Stimulated activated CD4-positive, alpha-beta T cell treated with anti-CD3 and anti-CD28 coated beads, Interleukin-4, amount 100 ng/mL, for 48 hours (primary cell): ENCODE data around the gene DHX34.
"Not testable (repeated sequence)": the region's sequence is repeated elsewhere in the genome, so short reads cannot be mapped to it uniquely, and the experiment has no call there.

Experiments
- DNase-seq, 2 donors: peaks; one replicate each; pipeline ENCODE4 v3.0.0-alpha.2; 2020; ENCODE audit warnings: low read depth in 2 of 2

DHX34 gene

DNA sequence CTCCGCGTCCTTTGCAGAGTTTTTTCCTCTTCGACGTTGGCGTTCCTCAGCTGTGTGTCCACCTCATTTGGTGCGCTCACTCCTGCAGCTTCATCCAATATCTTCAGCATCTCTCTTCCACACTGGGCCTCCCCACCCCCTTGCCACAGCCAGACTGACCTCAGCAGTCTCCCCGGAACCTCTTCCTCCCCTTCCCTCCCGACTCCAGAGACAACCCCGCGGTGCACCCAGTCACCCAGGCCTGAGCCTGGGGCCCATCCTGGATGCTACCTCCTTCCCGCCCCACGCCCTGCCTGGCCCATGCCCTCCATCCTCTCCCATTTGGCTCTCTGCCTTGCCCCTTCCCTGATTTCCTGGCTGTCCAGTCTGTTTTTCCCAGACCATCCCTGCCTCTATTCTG lies 25.2 kb upstream of the DHX34 start:
- no peak for DNase-seq

DNA sequence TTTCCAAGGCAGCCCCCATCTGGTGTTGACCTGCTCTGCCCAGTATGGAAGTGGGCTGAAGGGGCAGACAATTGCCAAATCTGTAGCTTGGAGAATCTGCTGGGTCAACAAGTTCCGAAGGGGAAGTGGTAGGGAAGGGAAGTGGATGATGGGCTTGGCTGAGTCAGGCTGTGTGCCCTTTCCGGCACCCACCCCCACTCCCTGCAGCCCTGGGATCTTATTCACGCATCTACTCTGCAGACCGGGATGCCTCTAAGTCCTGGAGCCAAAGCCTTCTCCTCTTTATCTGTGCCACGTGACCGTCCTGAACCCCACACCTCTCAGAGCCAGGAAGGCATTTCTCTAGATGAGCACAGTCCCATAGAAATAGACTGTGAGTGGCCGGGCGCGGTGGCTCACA lies 24.6 kb upstream of the DHX34 start:
- DNase-seq: no peak

DNA sequence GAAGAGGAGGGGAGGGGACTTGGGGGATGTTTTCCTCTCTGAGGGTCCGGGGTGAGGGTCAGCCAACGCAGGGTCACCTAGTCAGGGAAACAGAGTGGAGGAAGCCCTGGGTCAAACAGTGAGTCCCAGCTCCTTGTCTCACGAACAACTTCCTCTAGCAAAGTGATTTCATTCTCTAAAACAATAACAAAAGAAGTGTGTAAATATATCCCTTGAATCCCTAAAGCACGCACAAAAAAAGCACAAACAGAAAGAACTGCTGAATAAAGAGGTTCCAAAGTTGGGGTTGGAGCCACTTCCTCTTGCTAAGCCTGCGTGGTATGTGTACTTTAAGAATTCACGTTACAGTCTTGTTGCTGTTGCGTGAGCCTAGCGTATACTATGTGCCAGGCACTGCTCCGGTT lies 18.6 kb upstream of the DHX34 start:
- DNase-seq: no peak

GRCh38 chr19:47331490-47331889 lies 17.6 kb upstream of the DHX34 start:
- no peak for DNase-seq

DNA sequence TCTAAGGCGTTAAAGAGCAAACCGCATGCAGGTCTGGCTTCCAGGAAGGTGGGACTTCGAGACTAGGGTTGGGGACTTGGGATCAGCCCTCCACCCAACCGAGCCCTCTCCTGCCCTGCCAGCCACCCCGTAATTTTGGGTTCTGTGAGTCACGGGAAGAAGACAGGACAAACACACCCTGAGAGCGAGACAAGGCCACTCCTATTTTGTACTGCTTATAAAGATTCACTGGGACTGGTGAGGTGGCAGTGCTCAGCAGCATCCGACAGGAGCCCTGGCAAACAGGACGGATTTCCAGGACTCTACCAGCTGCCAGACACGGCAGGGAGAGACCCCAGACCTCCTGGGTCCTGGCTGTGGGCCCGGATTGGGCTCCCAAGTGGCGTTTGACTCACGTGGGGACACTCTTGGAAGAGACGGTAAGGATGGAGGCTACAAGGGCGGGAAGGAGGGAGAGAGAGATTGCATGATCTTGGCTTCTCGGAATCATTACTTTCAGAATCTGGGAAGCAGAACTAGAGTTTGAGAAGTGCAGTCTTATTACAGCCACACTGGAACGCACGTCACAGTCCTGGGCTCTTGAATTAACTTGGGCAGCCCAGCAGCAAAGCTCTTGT lies 17.1 kb upstream of the DHX34 start, which contains the start of gene C5AR2:
Gene C5AR2, plus strand, starts transcription at position 245 of the 617 bp plus-strand sequence. CDS start 8,625 bp downstream, outside the sequence.
- DNase-seq: no peak

DNA sequence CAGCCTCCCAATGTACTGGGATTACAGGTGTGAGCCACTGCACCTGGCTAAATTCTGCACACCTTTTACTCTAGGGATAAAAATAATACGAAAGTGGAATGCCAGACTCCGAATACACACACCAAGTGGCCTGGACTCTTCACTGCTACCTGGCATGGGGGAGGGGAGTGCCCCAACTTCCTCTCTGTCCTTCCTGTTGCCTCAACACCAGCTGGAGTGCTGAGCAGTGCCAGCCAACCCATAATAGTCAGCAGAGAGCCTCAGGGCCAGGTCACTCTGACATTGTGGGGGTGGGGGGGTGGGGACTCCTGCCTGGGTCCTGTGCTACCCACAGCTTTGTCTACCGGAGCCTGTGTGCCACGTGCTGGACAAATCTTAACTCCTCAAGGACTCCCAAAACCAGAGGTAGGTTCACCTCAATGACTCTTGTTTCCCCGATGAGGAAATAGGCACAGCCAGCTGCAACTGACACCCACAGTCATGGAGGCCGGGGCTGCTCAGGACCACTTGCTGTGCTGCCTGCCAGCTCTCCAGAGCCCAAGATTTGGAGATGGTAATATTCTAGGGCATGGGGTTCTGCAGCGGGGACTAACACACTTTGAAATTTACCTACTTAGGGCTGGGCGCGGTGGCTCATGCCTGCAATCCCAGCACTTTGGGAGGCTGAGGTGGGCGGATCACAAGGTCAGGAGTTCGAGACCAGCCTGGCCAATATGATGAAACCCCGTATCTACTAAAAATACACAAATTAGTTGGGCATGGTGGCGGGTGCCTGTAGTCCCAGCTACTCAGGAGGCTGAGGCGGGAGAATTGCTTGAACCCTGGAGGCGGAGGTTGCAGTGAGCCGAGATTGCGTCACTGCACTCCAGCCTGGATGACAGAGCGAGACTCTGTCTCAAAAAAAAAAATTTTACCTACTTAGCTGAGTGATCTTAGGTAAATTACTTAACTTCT lies 12.1 kb upstream of the DHX34 start:
- DNase-seq: not testable (repeated sequence)

DNA sequence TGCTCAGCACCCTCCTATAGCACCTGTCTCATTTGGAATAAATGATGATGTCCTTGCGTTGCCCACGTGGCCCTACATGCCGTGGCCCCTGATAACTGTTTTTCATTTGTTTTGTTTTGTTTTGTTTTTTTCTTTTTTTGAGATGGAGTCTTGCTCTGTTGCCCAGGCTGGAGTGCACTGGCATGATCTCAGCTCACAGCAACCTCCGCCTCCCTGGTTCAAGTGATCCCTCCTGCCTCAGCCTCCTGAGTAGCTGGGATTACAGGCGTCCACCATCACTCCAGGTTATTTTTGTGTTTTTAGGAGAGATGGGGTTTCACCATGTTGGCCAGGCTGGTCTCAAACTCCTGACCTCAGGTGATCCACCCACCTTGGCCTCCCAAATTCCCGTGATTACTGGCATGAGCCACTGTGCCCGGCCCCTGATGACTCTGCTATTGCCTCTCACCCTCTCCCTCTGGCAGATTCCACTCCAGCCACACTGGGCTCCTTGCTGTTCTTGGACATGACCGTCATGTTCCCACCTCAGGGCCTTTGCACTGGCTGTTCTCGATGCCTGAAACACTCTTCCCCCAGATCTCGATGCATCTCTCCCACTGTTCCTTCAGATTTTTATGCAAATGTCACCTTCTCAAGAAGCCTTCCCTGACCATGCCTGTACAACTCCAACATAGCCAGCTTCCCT lies 9.8 kb upstream of the DHX34 start:
- no peak for DNase-seq

DNA sequence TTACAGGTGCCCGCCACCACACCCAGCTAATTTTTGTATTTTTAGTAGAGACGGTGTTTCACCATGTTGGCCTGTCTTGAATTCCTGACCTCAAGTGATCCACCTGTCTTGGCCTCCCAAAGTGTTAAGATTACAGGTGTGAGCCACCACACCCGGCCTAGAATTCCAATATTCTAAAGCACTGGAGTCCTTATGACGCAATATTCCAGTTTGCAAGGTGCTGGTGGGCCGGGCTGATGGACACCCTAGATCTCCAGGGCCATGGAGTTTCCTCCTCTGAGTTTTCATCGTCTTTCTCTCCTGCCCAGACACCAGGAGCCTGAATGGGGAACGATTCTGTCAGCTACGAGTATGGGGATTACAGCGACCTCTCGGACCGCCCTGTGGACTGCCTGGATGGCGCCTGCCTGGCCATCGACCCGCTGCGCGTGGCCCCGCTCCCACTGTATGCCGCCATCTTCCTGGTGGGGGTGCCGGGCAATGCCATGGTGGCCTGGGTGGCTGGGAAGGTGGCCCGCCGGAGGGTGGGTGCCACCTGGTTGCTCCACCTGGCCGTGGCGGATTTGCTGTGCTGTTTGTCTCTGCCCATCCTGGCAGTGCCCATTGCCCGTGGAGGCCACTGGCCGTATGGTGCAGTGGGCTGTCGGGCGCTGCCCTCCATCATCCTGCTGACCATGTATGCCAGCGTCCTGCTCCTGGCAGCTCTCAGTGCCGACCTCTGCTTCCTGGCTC lies 8.5 kb upstream of the DHX34 start:
- no peak for DNase-seq

GRCh38 chr19:47341734-47342133 lies 7.4 kb upstream of the DHX34 start:
- no peak for DNase-seq

- no peak for DNase-seq
Observed at GRCh38 chr19:47343194-47343802, 5.8 kb upstream of the DHX34 start.

GRCh38 chr19:47344425-47344824 lies 4.7 kb upstream of the DHX34 start:
- no peak for DNase-seq

- not testable (repeated sequence) for DNase-seq
Observed at GRCh38 chr19:47346024-47346423, 3.1 kb upstream of the DHX34 start.

GRCh38 chr19:47350630-47351029 lies 1.5 kb downstream of the DHX34 start:
- no peak for DNase-seq

GRCh38 chr19:47351548-47351947 lies 2.4 kb downstream of the DHX34 start:
- DNase-seq: no peak

GRCh38 chr19:47352095-47352494 lies 3.0 kb downstream of the DHX34 start:
- DNase-seq: no peak

DNA sequence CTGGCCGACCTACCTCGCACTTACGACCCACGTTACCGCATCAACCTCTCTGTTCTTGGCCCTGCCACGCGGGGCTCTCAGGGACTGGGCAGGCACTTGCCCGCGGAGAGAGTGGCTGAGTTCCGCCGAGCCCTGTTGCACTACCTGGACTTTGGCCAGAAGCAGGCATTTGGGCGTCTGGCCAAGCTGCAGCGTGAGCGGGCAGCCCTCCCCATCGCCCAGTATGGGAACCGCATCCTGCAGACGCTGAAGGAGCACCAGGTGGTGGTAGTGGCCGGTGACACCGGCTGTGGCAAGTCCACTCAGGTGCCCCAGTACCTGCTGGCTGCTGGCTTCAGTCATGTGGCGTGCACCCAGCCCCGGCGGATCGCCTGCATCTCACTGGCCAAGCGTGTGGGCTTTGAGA lies 4.2 kb downstream of the DHX34 start:
- no peak for DNase-seq

GRCh38 chr19:47356900-47357299 lies 7.8 kb downstream of the DHX34 start:
- no peak for DNase-seq

GRCh38 chr19:47357788-47358680 lies 8.9 kb downstream of the DHX34 start:
- DNase-seq: no peak

DNA sequence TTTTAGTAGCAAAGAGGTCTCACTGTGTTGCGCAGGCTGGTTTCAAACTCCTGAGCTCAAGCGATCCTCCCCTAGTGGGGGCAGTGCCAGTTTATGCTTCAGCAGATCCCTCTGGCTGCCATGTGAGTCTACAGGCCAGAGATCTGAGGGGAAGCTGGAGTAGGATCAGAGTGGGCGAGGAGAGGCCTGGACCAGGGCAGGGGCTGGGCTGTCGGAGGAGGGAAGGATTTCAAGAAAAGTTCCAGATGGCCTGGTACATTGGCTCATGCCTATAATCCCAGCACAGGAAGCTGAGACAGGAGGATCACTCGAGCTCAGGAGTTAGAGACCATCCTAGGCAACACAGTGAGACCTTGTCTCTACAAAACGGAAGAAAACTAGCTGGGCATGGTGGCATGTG lies 9.8 kb downstream of the DHX34 start:
- DNase-seq: no peak

DNA sequence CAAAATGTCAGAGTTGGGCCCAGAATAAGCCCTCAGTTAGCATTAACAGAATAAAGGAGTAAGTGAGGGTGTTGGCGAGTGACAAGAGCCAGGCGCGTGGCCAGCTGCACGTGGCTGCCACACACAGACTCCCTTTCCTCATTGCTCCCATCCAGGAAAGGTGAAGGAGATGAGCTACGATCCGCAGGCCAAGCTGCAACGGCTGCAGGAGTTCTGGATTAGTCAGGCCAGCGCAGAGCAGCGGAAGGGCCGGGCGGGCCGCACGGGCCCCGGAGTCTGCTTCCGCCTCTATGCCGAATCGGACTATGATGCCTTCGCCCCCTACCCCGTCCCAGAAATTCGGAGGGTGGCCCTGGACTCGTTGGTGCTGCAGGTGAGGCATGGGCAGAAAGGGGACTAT lies 13.2 kb downstream of the DHX34 start:
- no peak for DNase-seq
